ENCODE measurements around the gene NKIRAS2. TPM values are rescaled to one million over a fixed set of nuclear protein-coding genes. Genes with fewer than 3 reads are reported as not detected.

The NKIRAS2 gene
- total and polyA plus RNA-seq, 2 experiments from 2014 or later: 66.5 to 71.2 TPM

DNA sequence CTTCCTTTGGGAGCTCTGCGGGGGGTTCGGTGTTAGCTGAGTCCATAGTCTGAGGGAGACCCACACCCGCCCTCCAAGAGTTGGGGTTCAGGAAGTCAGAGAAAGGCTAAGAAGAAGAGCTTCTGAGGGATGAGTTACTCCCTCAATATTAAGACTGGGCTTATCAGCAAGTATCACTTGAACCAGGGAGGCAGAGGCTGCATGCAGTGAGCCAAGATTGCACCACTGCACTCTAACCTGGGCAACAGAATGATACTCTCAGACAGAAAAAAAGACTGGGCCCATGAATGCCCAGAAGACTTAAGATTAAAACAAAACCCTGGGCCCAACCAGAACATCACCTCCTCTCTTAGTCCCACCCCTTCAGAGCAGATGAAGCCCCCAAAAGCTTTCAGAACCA lies 6.0 kb downstream of the NKIRAS2 start:
- H3K4me2 ChIP-seq (ENCODE audit: unreplicated experiment): no peak overlapping the region
- in situ Hi-C loops (cut with MboI): no loop called here
- TF ChIP-seq EZH2phosphoT487 (IDR thresholded peaks at IDR 0.05; ENCODE audit: insufficient read depth, low read depth): no peak
- no peak for TF ChIP-seq EZH2 (IDR thresholded peaks at IDR 0.05; ENCODE audit: insufficient read depth, poor library complexity, severe bottlenecking)
- H3K9me2 ChIP-seq (ENCODE audit: insufficient read depth): no peaks in the 10 kb centered on the region
- H3K9me3 ChIP-seq (ENCODE audit: low read depth): no peaks in the 10 kb centered on the region
- peaks cover 28% of the 10 kb centered on the region for H3F3A ChIP-seq (ENCODE audit: insufficient read depth)
- peaks cover 13% of the 10 kb centered on the region for H3K4me1 ChIP-seq (ENCODE audit: insufficient read depth)
- H3K79me2 ChIP-seq (ENCODE audit: insufficient read depth): peaks cover 11% of the 10 kb centered on the region
- no peak overlapping the region for H2AFZ ChIP-seq
- no peak overlapping the region for H3K9ac ChIP-seq
- H4K20me1 ChIP-seq (ENCODE audit: insufficient read depth): no peaks in the 10 kb centered on the region
- DNase-seq: no peak
- H3K27me3 ChIP-seq (replicated peaks; ENCODE audit: insufficient read depth): no peaks in the 10 kb centered on the region
- H3K27ac ChIP-seq: no peak overlapping the region
- 82 to 90% methylated on average over 3 of the region's 3 CpGs for WGBS, 2 experiments (ENCODE audit: low coverage in 1 of 2, low lambda C conversion rate in 2 of 2, missing lambda C conversion rate in 2 of 2)
- H3K36me3 ChIP-seq (ENCODE audit: low read depth): no peaks in the 10 kb centered on the region; the same call in 1 of the 2 replicates
- no peak overlapping the region for H3K4me3 ChIP-seq

DNA sequence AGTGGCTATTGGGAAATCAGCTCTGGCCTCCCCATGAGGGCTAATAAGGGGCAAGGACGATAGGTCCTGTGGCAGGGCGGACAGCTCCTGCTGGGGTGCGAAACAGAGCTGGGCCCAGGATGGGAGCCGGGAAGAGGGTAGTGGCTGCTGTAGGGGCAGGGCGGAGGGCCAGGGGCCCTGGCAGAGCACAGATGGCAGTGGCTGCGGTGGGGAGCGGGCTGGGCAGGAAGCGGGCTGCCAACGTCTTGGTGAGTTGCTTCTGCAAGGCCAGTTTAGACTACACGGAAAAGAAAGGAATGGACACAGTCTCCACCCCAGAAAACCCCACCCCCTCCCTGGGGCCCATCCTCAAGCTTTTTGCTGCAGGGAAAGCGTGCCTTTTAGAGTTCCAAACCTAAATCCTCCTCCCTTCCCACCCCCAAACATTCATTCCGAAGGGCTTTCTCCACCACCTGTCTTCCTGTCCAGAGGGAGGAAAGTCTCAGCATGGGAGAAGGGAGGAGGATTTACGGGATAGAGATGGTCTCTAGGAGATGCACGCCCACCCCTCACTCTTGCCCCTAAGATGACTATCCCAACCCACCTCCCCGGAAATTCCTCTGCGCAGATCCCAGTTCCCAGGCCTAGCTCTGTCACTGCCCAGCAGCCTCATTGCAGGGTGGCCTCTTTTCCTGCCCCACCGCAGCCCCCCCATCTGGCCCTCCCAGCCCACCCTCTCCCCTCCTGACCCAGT lies 7.1 kb downstream of the NKIRAS2 start:
- in situ Hi-C loops (cut with MboI): no loop called here
- TF ChIP-seq EZH2phosphoT487 (IDR thresholded peaks at IDR 0.05; ENCODE audit: insufficient read depth, low read depth) (no peak), EZH2 (IDR thresholded peaks at IDR 0.05; ENCODE audit: insufficient read depth, poor library complexity, severe bottlenecking) (no peak)

DNA sequence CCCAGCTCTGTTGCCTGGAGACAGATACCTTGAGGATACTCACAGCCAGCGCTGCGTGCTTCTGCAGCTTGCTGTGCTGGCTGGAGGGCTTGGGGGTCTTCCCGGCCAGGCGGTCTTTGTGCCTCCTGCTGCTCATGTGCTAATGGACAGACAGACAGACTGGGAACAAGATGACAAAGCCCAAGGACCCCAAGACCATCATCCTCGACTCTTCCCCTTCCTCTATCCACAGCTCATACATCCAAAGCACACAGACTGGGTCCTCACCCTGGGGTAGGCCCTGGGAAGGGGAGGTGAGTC lies 7.7 kb downstream of the NKIRAS2 start:
- Histone ChIP-seq H3K4me1 (ENCODE audit: insufficient read depth) (peaks cover 8% of the 10 kb centered on the region), H2AFZ (no peak overlapping the region), H4K20me1 (ENCODE audit: insufficient read depth) (no peaks in the 10 kb centered on the region), H3K36me3 (ENCODE audit: low read depth) (no peaks in the 10 kb centered on the region; the same call in 1 of the 2 replicates), H3F3A (ENCODE audit: insufficient read depth) (peaks cover 28% of the 10 kb centered on the region), H3K9me3 (ENCODE audit: low read depth) (no peaks in the 10 kb centered on the region), H3K27ac (no peak overlapping the region), H3K4me3 (no peak overlapping the region), H3K9me2 (ENCODE audit: insufficient read depth) (no peaks in the 10 kb centered on the region), H3K4me2 (ENCODE audit: unreplicated experiment) (no peak overlapping the region), H3K9ac (no peak overlapping the region), H3K79me2 (ENCODE audit: insufficient read depth) (no peaks in the 10 kb centered on the region), H3K27me3 (replicated peaks; ENCODE audit: insufficient read depth) (no peaks in the 10 kb centered on the region)
- WGBS, 2 experiments (ENCODE audit: low coverage in 1 of 2, low lambda C conversion rate in 2 of 2, missing lambda C conversion rate in 2 of 2): 69 to 73% methylated on average over 5 of the region's 5 CpGs
- in situ Hi-C loops (cut with MboI): no loop called here
- TF ChIP-seq EZH2 (IDR thresholded peaks at IDR 0.05; ENCODE audit: insufficient read depth, poor library complexity, severe bottlenecking) (no peak), EZH2phosphoT487 (IDR thresholded peaks at IDR 0.05; ENCODE audit: insufficient read depth, low read depth) (no peak)
- DNase-seq: no peak

More for the DNA sequence above, 7.1 kb downstream of the NKIRAS2 start:
- H2AFZ ChIP-seq: no peak overlapping the region
- H3K4me2 ChIP-seq (ENCODE audit: unreplicated experiment): no peak overlapping the region
- DNase-seq: no peak
- H3K9me3 ChIP-seq (ENCODE audit: low read depth): no peaks in the 10 kb centered on the region
- H3K36me3 ChIP-seq (ENCODE audit: low read depth): no peaks in the 10 kb centered on the region; the same call in 1 of the 2 replicates
- no peaks in the 10 kb centered on the region for H4K20me1 ChIP-seq (ENCODE audit: insufficient read depth)
- H3K27ac ChIP-seq: no peak overlapping the region
- 41 to 44% methylated on average over 16 to 17 of the region's 17 CpGs for WGBS, 2 experiments (ENCODE audit: low coverage in 1 of 2, low lambda C conversion rate in 2 of 2, missing lambda C conversion rate in 2 of 2)
- H3K9ac ChIP-seq: no peak overlapping the region
- 0 out of 2 replicates have a peak, but pooled peaks cover under 1% of the 10 kb centered on the region for H3K79me2 ChIP-seq (ENCODE audit: insufficient read depth)
- H3K9me2 ChIP-seq (ENCODE audit: insufficient read depth): no peaks in the 10 kb centered on the region
- no peaks in the 10 kb centered on the region for H3K27me3 ChIP-seq (replicated peaks; ENCODE audit: insufficient read depth)
- H3F3A ChIP-seq (ENCODE audit: insufficient read depth): peaks cover 28% of the 10 kb centered on the region
- H3K4me1 ChIP-seq (ENCODE audit: insufficient read depth): peaks cover 8% of the 10 kb centered on the region
- no peak overlapping the region for H3K4me3 ChIP-seq

DNA sequence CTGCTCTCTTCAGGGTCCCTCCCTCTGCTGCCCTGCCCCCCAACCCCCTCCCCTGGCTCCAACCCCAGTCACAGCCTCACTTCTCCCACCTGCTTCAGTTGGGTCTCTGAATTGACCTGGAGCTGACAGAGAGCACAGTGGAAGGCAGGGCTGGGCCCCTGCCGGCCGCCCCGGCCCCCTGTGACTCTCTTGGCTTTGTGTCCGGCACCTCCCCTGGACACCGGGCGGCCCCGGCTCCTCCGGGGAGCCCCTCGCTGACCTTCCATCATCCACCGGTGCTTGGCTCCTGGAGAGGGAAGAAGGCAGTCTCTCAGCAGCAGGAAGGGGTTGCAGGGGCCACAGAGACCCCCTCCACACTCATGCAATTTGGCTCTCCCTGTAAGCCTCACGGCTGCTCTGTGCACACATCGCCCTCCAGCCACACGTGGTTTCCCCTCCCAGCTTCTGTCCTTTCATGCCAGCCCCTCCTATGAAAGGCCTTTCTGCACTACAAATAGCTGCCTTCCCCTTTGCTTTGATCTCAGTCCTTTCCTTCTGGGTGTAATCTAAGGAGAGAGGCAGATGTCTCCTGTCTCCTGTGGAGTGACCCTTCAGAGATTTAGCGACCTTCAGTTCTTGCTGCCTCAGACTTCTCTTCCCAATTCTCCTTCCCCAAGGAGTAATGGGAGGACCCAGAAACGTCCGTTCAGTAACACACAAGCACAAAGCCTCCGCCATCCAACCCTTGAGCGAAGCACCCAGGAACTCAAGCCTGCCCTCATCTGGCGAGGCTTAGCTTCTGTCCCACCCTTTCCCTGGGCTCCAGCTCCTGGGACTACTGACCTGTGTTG lies 8.3 kb downstream of the NKIRAS2 start:
- Histone ChIP-seq H3K9me3 (ENCODE audit: low read depth) (no peaks in the 10 kb centered on the region), H3K79me2 (ENCODE audit: insufficient read depth) (no peaks in the 10 kb centered on the region), H3K4me2 (ENCODE audit: unreplicated experiment) (no peak overlapping the region), H4K20me1 (ENCODE audit: insufficient read depth) (no peaks in the 10 kb centered on the region), H3K9ac (no peak overlapping the region), H3K27ac (no peak overlapping the region), H3K27me3 (replicated peaks; ENCODE audit: insufficient read depth) (no peaks in the 10 kb centered on the region), H3K9me2 (ENCODE audit: insufficient read depth) (no peaks in the 10 kb centered on the region), H2AFZ (no peak overlapping the region), H3F3A (ENCODE audit: insufficient read depth) (peaks cover 24% of the 10 kb centered on the region), H3K4me3 (no peak overlapping the region), H3K4me1 (ENCODE audit: insufficient read depth) (peaks cover 8% of the 10 kb centered on the region), H3K36me3 (ENCODE audit: low read depth) (no peaks in the 10 kb centered on the region; the same call in 1 of the 2 replicates)
- DNase-seq: peak; percentile 44
- in situ Hi-C loops (cut with MboI): no loop called here
- TF ChIP-seq EZH2phosphoT487 (IDR thresholded peaks at IDR 0.05; ENCODE audit: insufficient read depth, low read depth) (no peak), EZH2 (IDR thresholded peaks at IDR 0.05; ENCODE audit: insufficient read depth, poor library complexity, severe bottlenecking) (no peak)
- WGBS, 2 experiments (ENCODE audit: low coverage in 1 of 2, low lambda C conversion rate in 2 of 2, missing lambda C conversion rate in 2 of 2): 43 to 45% methylated on average over 19 of the region's 19 CpGs

Measured in GM23248 (cell line).